Keratinocyte (primary cell): Measurements from ENCODE around the gene SIPA1L3. TPM values are rescaled to one million over a fixed set of nuclear protein-coding genes. Genes with fewer than 3 reads are reported as not detected.

Experiments used
- DNase-seq: peaks from one replicate; pipeline ENCODE4 v3.0.0-alpha.2; 2011; ENCODE audit warnings: low read depth, missing footprints, low spot score
- FAIRE-seq: peaks from 2 replicates; lab custom pipeline; 2011; peaks lifted over from hg19 to GRCh38; lab: Jason Lieb, UNC
- H2AFZ ChIP-seq: 2 replicates; pipeline ENCODE4 v1.6.0; 2012; ENCODE audit warnings: low read length, control low read depth, inconsistent platforms; ENCODE audit not compliant: control insufficient read depth
- H3K27ac ChIP-seq: 2 replicates; pipeline ENCODE4 v1.5.1; 2011; ENCODE audit warnings: low read length; ENCODE audit not compliant: control insufficient read depth, insufficient read depth
- H3K27me3 ChIP-seq: 3 replicates; pipeline ENCODE4 v1.6.0; 2011; ENCODE audit warnings: low read length; ENCODE audit not compliant: control insufficient read depth, insufficient read depth; ENCODE audit errors: extremely low read depth
- H3K36me3 ChIP-seq, 2 experiments: 2 replicates in 1 of 2; 3 replicates in 1 of 2; pipeline ENCODE4 v1.5.1; 2011; ENCODE audit warnings: low read length in 2 of 2, mild to moderate bottlenecking in 1 of 2; ENCODE audit not compliant: control insufficient read depth in 2 of 2, insufficient read depth in 2 of 2; ENCODE audit errors: extremely low read depth in 1 of 2
- H3K4me1 ChIP-seq: 3 replicates; pipeline ENCODE4 v1.5.1; 2011; ENCODE audit warnings: low read length; ENCODE audit not compliant: control insufficient read depth, insufficient read depth; ENCODE audit errors: extremely low read depth
- H3K4me2 ChIP-seq: 3 replicates; pipeline ENCODE4 v1.6.0; 2011; ENCODE audit warnings: low read depth, low read length; ENCODE audit not compliant: control insufficient read depth, insufficient read depth; ENCODE audit errors: extremely low read depth
- H3K4me3 ChIP-seq, 3 experiments: fragments of 200-600 bp in 1 of 3; sonication (generic) in 1 of 3; 2 replicates in 2 of 3; 3 replicates in 1 of 3; pipeline ENCODE4 v1.5.1; 2011 to 2016; ENCODE audit warnings: low read length in 3 of 3, mild to moderate bottlenecking in 3 of 3, control low read depth in 2 of 3, inconsistent platforms in 1 of 3, low read depth in 1 of 3, mixed read lengths in 1 of 3, mixed run types in 1 of 3, moderate library complexity in 1 of 3; ENCODE audit not compliant: control insufficient read depth in 2 of 3, insufficient read depth in 2 of 3; ENCODE audit errors: extremely low read depth in 1 of 3
- H3K79me2 ChIP-seq: 2 replicates; pipeline ENCODE4 v1.6.0; 2012; ENCODE audit warnings: low read length; ENCODE audit not compliant: control insufficient read depth, insufficient read depth
- H3K9ac ChIP-seq: 3 replicates; pipeline ENCODE4 v1.6.0; 2011; ENCODE audit warnings: low read length; ENCODE audit not compliant: control insufficient read depth, insufficient read depth; ENCODE audit errors: extremely low read depth
- H3K9me1 ChIP-seq: 3 replicates; pipeline ENCODE4 v1.6.0; 2011; ENCODE audit warnings: low read length; ENCODE audit not compliant: control insufficient read depth, insufficient read depth; ENCODE audit errors: extremely low read depth
- H3K9me3 ChIP-seq: 2 replicates; pipeline ENCODE4 v1.5.1; 2012; ENCODE audit warnings: low read depth, low read length; ENCODE audit not compliant: control insufficient read depth
- H4K20me1 ChIP-seq: 3 replicates; pipeline ENCODE4 v1.6.0; 2011; ENCODE audit warnings: low read length; ENCODE audit not compliant: control insufficient read depth, insufficient read depth; ENCODE audit errors: extremely low read depth
- CTCF ChIP-seq, 3 experiments: IDR thresholded peaks in 1 of 3; conservative IDR thresholded peaks in 1 of 3; optimal IDR thresholded peaks in 1 of 3; 2 replicates in 2 of 3; 3 replicates in 1 of 3; pipeline versions ENCODE3 to v1.5.1; 2011; ENCODE audit warnings: low read length in 3 of 3, mild to moderate bottlenecking in 3 of 3, moderate library complexity in 2 of 3, control low read depth in 1 of 3, inconsistent platforms in 1 of 3; ENCODE audit not compliant: insufficient read depth in 2 of 3; ENCODE audit errors: extremely low read depth in 1 of 3
- EZH2 ChIP-seq: IDR thresholded peaks from one replicate; pipeline ENCODE4 v1.6.1; 2012; ENCODE audit warnings: inconsistent platforms, mild to moderate bottlenecking, low read length, moderate library complexity
- dilution Hi-C: fragments of 300-500 bp; cut with MboI; formaldehyde crosslinking; loops from one replicate; pipeline ENCODE4 v1.7.0; 2020; ENCODE audit warnings: low sequenced_read_pairs; ENCODE audit not compliant: extremely low pct_ligation_motif_present
- polyA plus RNA-seq, 5 experiments: library from polyadenylated mRNA; depleted of rRNA in 3 of 5; stranded (reverse) in 3 of 5; stranded (forward) in 1 of 5; unstranded in 1 of 5; fragments of >200 nt; gene quantifications; 1 replicate in 1 of 5; 2 replicates in 3 of 5; 3 replicates in 1 of 5; pipeline versions ENCODE4 v1.2.1 to v1.2.3, GENCODE V29; 2011 to 2012; ENCODE audit warnings: missing spikeins in 2 of 5, low read depth in 1 of 5, low replicate concordance in 1 of 5

Gene SIPA1L3
- polyA plus RNA-seq, 1 donor (not counting 4 experiments of a cell fraction or from before 2014, with no cell fraction given), result 8.0 TPM

- DNase-seq, result no peak
Measured at GRCh38 chr19:38243279-38243673, 336.3 kb downstream of the SIPA1L3 start.

GRCh38 chr19:38245826-38246498 is 339.0 kb downstream of the SIPA1L3 start:
- Histone ChIP-seq H3K4me1 (peaks cover 1% of the 10 kb centered on the region), H3K9ac (no peak overlapping the region), H2AFZ (no peak overlapping the region), H3K9me3 (no peaks in the 10 kb centered on the region), H3K4me3 (no peak overlapping the region), H4K20me1 (no peaks in the 10 kb centered on the region), H3K27ac (no peak overlapping the region), H3K79me2 (no peaks in the 10 kb centered on the region), H3K9me1 (no peaks in the 10 kb centered on the region), H3K4me2 (no peak overlapping the region), H3K36me3 (no peaks in the 10 kb centered on the region), H3K27me3 (no peaks in the 10 kb centered on the region)
- DNase-seq (no peak), FAIRE-seq (no peak)
- no peak for TF ChIP-seq EZH2
- TF ChIP-seq CTCF (optimal IDR thresholded peaks at IDR 0.05 in 1 of 3, IDR thresholded peaks at IDR 0.05 in 1 of 3, conservative IDR thresholded peaks at IDR 0.05 in 1 of 3; ENCODE audit: extremely low read depth in 1 of 3, insufficient read depth in 2 of 3, low read length in 3 of 3), result no peak
- dilution Hi-C loops, result no loop called here

More at GRCh38 chr19:38243279-38243673, 336.3 kb downstream of the SIPA1L3 start:
- H3K27ac ChIP-seq, result no peak overlapping the region
- H2AFZ ChIP-seq, result no peak overlapping the region
- H3K36me3 ChIP-seq, result no peaks in the 10 kb centered on the region
- H3K9me1 ChIP-seq, result no peaks in the 10 kb centered on the region
- no peaks in the 10 kb centered on the region for H4K20me1 ChIP-seq
- dilution Hi-C loops, result no loop called here
- no peaks in the 10 kb centered on the region for H3K9me3 ChIP-seq
- TF ChIP-seq EZH2 (no peak), CTCF (optimal IDR thresholded peaks at IDR 0.05 in 1 of 3, IDR thresholded peaks at IDR 0.05 in 1 of 3, conservative IDR thresholded peaks at IDR 0.05 in 1 of 3; ENCODE audit: extremely low read depth in 1 of 3, insufficient read depth in 2 of 3, low read length in 3 of 3) (no peak)
- H3K9ac ChIP-seq, result no peak overlapping the region
- no peak for FAIRE-seq
- no peaks in the 10 kb centered on the region for H3K27me3 ChIP-seq
- H3K79me2 ChIP-seq, result no peaks in the 10 kb centered on the region
- no peaks in the 10 kb centered on the region for H3K4me1 ChIP-seq
- no peak overlapping the region for H3K4me3 ChIP-seq
- no peak overlapping the region for H3K4me2 ChIP-seq
